Ovary (tissue), 3 donors: ENCODE data around the gene CHD6.

ENCODE experiments used
- EP300 ChIP-seq: sonication (generic); formaldehyde crosslinking; IDR thresholded peaks from one replicate; pipeline ENCODE4 v1.6.1; 2017; ENCODE audit warnings: antibody characterized with exemption
- POLR2A ChIP-seq: fragments of 450-650 bp; IDR thresholded peaks from one replicate; pipeline ENCODE4 v1.6.1; 2017; ENCODE audit warnings: antibody characterized with exemption, mild to moderate bottlenecking, moderate library complexity
- TF ChIP-seq, protein P1 (sequence below), 3 donors: fragments of 450-650 bp in 2 of 3; fragments of 200-600 bp in 1 of 3; IDR thresholded peaks; one replicate each; pipeline versions ENCODE4 v1.5.1 to v1.8.0; 2016 to 2022; ENCODE audit warnings: antibody characterized with exemption in 3 of 3, mild to moderate bottlenecking in 1 of 3
- donor health status: DM: no; HTN: no; CAD: no.

DNA sequence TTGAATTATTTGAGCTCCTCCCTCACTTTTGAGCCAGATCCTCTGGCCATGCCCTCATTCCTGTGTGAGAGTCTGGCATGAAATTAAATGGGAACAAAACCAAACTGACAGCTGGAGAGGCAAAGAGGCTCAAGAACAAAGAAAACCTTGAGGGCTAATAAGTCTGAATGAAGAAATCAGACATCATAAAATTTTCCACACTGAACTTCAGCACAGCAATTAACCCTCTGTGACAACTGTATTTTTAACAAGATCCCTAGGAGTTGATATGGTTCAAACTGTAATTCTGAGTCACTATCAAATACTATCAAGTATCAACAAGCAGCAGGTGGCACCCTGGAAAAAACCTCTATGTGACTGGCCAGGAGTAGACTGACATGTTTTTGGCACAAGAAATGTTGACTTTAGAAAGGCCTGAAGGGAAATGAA lies 142.2 kb downstream of the CHD6 start:
- TF ChIP-seq, protein P1, sequence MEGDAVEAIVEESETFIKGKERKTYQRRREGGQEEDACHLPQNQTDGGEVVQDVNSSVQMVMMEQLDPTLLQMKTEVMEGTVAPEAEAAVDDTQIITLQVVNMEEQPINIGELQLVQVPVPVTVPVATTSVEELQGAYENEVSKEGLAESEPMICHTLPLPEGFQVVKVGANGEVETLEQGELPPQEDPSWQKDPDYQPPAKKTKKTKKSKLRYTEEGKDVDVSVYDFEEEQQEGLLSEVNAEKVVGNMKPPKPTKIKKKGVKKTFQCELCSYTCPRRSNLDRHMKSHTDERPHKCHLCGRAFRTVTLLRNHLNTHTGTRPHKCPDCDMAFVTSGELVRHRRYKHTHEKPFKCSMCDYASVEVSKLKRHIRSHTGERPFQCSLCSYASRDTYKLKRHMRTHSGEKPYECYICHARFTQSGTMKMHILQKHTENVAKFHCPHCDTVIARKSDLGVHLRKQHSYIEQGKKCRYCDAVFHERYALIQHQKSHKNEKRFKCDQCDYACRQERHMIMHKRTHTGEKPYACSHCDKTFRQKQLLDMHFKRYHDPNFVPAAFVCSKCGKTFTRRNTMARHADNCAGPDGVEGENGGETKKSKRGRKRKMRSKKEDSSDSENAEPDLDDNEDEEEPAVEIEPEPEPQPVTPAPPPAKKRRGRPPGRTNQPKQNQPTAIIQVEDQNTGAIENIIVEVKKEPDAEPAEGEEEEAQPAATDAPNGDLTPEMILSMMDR (IDR thresholded peaks at IDR 0.05): no peak
- TF ChIP-seq POLR2A (no peak), EP300 (no peak)
